Hindlimb muscle (tissue), 1 donor: ENCODE results near the gene ADARB2. TPM values are rescaled to one million over a fixed set of nuclear protein-coding genes. Genes with fewer than 3 reads are reported as not detected.

Experiments used
- DNase-seq: peaks from one replicate; pipeline ENCODE4 v3.0.0-alpha.2; 2013
- polyA plus RNA-seq: library from polyadenylated mRNA; unstranded; fragments of 120-200 nt; gene quantifications from one replicate; pipeline ENCODE4 v1.2.1, GENCODE V29; 2013; ENCODE audit not compliant: insufficient read length

Gene ADARB2
- polyA plus RNA-seq, 1 donor = 0.04 TPM

DNA sequence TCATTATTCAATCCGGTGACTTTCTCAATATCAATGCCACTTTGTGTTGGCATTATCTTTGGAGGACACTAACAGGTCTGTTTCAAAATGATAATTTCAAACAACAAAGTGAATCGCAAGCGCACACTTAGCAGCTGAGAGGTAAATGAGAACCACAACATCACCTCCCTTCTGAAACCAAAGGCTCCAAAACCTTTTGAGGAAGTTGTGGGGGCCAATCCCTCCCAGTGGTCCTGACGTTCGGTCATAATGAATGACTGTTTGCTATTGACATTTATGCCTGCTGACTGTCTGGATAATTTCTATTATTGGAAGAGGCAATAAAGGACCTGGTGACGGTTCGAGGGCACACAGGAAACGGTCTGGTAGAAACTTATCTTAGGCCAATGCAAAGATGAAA is 1.8 kb downstream of the ADARB2 start:
- DNase-seq = no peak

GRCh38 chr10:1734288-1734687 is 3.0 kb downstream of the ADARB2 start:
- no peak for DNase-seq

DNA sequence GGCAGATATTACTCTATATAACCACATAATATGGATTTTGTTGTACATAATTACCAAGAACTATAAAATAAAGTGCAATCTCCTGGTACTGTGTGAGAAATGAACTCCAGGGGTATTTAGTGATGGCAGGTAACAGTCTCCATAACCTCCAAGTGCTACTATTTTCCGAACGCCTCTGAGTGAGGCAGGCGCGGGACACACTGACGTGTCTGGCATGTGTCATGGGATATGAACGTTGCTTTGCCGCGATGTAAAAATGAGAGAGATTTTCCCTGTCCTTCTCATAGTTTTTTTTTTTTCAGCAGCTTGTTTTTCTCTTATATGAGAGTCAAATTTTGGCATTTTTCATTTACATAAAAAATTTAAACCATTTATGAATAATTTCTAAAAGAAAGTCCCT is 3.6 kb downstream of the ADARB2 start:
- DNase-seq = no peak

- no peak for DNase-seq
Measured at GRCh38 chr10:1732564-1732996, 4.7 kb downstream of the ADARB2 start.

DNA sequence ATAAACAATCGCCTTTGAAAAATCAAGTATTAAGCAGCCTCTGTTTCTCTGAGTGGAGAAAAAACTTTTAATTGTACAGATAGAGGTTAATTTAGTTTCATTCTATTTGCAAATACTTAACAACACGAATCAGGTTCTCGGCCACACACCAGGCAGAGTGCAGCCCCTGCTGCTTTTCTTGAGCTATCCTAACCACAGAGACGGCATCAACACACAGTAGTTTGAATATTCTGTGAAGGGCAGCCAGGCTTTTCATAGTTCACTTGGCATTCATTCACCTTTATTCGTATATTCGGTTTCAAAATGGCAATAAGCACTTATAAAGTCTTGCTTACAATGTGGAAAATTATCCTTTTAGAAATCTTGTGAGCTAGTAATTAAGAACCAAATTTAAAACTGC is 5.7 kb downstream of the ADARB2 start:
- no peak for DNase-seq

DNA sequence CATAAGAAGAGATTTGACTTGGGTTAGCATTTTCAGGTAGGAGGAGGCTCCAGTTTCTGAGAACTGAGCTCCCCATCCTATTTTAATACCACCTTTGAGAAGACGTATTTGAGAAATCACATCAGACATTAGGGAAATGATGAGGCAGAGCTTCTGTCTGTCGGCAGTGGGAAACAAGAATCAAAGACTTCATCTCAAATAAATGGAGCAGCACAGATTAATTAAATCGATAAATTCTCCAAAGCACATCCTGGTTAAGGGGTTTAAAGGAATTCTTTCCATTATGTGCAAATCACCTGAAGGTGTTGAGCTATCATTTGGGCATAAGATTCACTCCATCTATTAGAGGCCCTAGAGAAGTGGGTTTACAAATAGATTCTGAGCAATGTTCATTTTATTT is 7.6 kb downstream of the ADARB2 start:
- no peak for DNase-seq

- DNase-seq = no peak
Measured at GRCh38 chr10:1726861-1727260, 10.5 kb downstream of the ADARB2 start.

GRCh38 chr10:1724921-1725488 is 12.3 kb downstream of the ADARB2 start:
- DNase-seq = no peak

- DNase-seq = no peak
Measured at GRCh38 chr10:1716839-1717238, 20.5 kb downstream of the ADARB2 start.

GRCh38 chr10:1715821-1716220 is 21.5 kb downstream of the ADARB2 start:
- no peak for DNase-seq

GRCh38 chr10:1712944-1713671 is 24.2 kb downstream of the ADARB2 start:
- DNase-seq = no peak

GRCh38 chr10:1712314-1712713 is 25.0 kb downstream of the ADARB2 start:
- DNase-seq = no peak

DNA sequence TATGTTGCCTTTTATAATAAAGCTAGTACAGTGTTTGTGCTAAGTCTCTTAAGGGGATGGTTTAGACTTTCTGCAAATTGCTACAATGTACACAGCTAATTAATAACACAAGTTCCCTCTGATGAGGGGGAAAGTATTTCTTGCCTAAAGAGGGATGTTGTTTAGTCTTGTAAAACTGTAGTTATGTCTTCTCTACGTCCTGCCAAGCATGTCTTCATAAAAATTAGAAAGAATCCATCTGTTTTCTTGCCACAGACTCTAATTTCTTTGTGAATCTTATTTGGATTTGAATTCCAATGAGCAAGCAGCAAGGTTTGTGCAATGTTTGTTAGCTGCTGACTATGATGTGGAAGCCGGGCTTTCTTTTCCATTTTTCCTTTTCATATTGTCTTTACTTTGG is 28.2 kb downstream of the ADARB2 start:
- DNase-seq = no peak

GRCh38 chr10:1708746-1709145 is 28.6 kb downstream of the ADARB2 start:
- DNase-seq = no peak

DNA sequence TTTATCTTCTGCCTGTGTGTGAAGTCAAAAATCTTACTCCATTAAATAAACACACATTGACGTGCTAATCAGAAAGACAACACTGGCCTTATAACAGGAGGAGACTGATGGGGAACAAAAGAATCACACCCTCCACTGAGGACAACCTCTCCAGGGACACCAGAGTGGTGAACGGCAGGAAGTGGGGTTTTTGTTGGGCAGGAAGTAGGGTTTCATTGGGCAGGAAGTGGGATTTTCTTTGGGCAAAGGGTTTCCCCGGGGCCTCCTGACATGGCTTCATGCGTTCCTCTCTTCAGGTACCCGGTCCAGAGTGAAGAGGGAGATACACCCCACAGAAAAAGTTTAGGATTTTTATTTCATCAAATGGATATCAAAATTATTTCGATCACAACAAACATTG is 30.6 kb downstream of the ADARB2 start:
- no peak for DNase-seq

- DNase-seq = no peak
Measured at GRCh38 chr10:1706256-1706655, 31.1 kb downstream of the ADARB2 start.

GRCh38 chr10:1698185-1698584 is 39.1 kb downstream of the ADARB2 start:
- no peak for DNase-seq

GRCh38 chr10:1696106-1696505 is 41.2 kb downstream of the ADARB2 start:
- no peak for DNase-seq

DNA sequence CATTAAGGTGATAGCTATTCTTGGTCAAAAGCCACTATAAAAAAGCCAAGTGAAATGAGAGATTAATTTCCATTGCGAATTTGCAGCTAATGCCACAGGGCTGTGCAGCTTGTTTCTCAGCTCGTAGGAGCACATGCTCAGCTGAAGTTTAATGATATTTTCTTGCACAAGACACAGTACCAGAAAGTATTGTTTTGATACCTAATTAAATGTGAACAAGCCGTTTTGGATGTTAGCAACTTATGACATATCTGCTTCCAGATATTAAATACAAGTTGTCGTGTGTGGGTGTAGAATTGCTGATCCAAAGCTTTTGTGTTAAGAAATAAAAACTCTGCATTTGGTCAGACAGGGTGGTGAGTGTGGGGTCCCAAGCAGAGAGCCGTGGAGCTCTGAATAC is 47.2 kb downstream of the ADARB2 start:
- no peak for DNase-seq

GRCh38 chr10:1688531-1688930 is 48.8 kb downstream of the ADARB2 start:
- no peak for DNase-seq

GRCh38 chr10:1687623-1688150 is 49.6 kb downstream of the ADARB2 start:
- no peak for DNase-seq

DNA sequence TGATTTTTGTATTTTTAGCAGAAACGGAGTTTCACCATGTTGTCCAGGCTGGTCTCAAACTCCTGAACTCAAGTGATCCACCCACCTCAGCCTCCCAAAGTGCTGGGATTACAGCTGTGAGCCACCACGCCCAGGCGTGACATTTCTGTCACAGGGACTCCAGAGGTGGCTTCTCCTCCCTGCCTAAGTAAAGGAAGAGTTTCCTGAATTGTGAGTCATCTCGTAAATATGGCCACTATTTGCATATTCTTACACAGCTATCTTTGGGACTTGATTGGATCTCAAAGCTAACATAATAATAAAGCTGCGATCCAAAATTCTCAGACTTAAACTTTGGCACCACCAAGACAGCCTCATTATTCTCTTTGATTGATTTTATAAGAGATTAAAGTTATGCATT is 50.1 kb downstream of the ADARB2 start:
- no peak for DNase-seq

- DNase-seq = no peak
Measured at GRCh38 chr10:1686491-1686749, 50.9 kb downstream of the ADARB2 start.

DNA sequence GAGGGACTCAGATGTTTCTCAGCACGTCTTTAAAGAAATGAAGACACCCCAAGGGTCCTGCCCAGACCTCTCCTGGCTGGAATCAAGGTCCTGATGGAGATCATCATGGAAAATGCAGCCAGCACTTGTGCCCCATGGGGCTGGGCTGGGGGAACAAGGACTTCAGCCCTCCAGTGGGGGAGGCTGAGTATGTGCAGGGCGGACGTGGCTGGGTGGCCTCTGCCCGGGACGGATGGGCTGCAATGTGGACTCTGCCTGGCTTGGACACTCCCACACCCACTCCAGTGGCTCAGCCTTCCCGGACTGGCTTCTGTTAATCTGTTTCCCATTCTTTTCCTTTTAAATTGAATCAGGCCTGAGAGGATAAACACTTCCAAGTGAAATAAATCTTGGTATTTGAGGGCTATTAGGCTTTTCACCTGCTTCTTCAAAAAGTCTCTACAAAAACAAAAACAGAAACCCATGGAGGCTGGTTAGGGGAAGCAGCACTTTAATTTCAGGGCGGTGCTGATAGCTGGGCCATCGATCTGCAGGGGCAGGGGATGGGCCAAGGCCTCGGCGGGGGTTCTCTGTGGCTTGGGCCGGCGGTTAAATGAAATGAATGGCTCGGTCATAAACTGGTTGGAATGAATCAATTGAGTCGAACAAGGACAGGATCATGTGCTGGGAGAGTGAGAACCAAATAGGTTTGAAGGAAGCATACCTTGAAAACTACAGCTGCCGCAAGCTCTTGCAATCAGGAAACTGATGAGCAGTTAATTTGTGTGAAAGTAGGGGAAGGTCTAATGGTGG is 51.4 kb downstream of the ADARB2 start:
- DNase-seq = no peak
